HepG2 (cell line): ENCODE results near the gene RPS27A. TPM values are rescaled to one million over a fixed set of nuclear protein-coding genes. Genes with fewer than 3 reads are reported as not detected.

Experiments
- CHD4 ChIP-seq: fragments of 200-600 bp; sonication (generic); IDR thresholded peaks from 2 replicates; pipeline ENCODE4 v1.7.0; 2017; ENCODE audit warnings: mild to moderate bottlenecking, low read length, borderline replicate concordance
- GATAD1 ChIP-seq: IDR thresholded peaks from 2 replicates; pipeline ENCODE4 v1.6.1; 2016; ENCODE audit warnings: missing genetic modification reagents, missing compliant biosample characterization
- KLF11 ChIP-seq: IDR thresholded peaks from 2 replicates; pipeline ENCODE4 v1.6.1; 2016; ENCODE audit warnings: missing compliant biosample characterization
- MTF2 ChIP-seq: sonication (generic); formaldehyde crosslinking; IDR thresholded peaks from 2 replicates; pipeline ENCODE4 v1.5.0; 2020; ENCODE audit warnings: missing genetic modification reagents, borderline replicate concordance
- SIN3A ChIP-seq: IDR thresholded peaks from 2 replicates; pipeline ENCODE4 v1.6.1; 2011; ENCODE audit warnings: low read depth, mild to moderate bottlenecking, control low read depth, low read length, borderline replicate concordance
- TOPORS ChIP-seq: sonication (generic); formaldehyde crosslinking; IDR thresholded peaks from 2 replicates; pipeline ENCODE4 v1.8.0; 2023; ENCODE audit warnings: mild to moderate bottlenecking, missing genetic modification reagents
- ZNF24 ChIP-seq: fragments of 450-650 bp; IDR thresholded peaks from 2 replicates; pipeline ENCODE4 v1.6.1; 2017; ENCODE audit warnings: antibody characterized with exemption, mild to moderate bottlenecking
- ZNF335 ChIP-seq: sonication (generic); formaldehyde crosslinking; IDR thresholded peaks from 2 replicates; pipeline ENCODE4 v1.4.0; 2020; ENCODE audit warnings: missing genetic modification reagents
- ZNF343 ChIP-seq: sonication (generic); formaldehyde crosslinking; IDR thresholded peaks from 2 replicates; pipeline ENCODE4 v1.4.0; 2020; ENCODE audit warnings: mild to moderate bottlenecking, missing genetic modification reagents
- ZNF430 ChIP-seq: sonication (generic); formaldehyde crosslinking; IDR thresholded peaks from 2 replicates; pipeline ENCODE4 v1.9.0; 2021; ENCODE audit warnings: mild to moderate bottlenecking, missing genetic modification reagents
- ZNF570 ChIP-seq: sonication (generic); formaldehyde crosslinking; IDR thresholded peaks from 2 replicates; pipeline ENCODE4 v1.4.0; 2020; ENCODE audit warnings: mild to moderate bottlenecking, missing genetic modification reagents, borderline replicate concordance
- polyA plus RNA-seq, 8 experiments: library from polyadenylated mRNA; depleted of rRNA in 3 of 8; stranded (reverse) in 7 of 8; unstranded in 1 of 8; fragments of >200 nt; fragmentation: Illumina TruSeq in 4 of 8; extraction: Trizol in 4 of 8; gene quantifications; 2 replicates each; pipeline versions ENCODE4 v1.2.1 to v1.2.3, GENCODE V29; 2011 to 2016; ENCODE audit warnings: low read depth in 4 of 8, missing spikeins in 1 of 8, mixed read lengths in 1 of 8; ENCODE audit not compliant: insufficient read depth in 1 of 8
- total RNA-seq, 5 experiments: library from RNA; depleted of rRNA; stranded (reverse); fragments of >200 nt; fragmentation: Illumina TruSeq; extraction: Trizol; gene quantifications; 2 replicates each; pipeline ENCODE4 v1.2.3, GENCODE V29; 2016; ENCODE audit warnings: low read depth in 1 of 5
- TF ChIP-seq, protein P1 (sequence below): sonication (generic); formaldehyde crosslinking; IDR thresholded peaks from 2 replicates; pipeline ENCODE4 v1.9.0; 2021; ENCODE audit warnings: missing genetic modification reagents, borderline replicate concordance
- TF ChIP-seq, protein P2 (sequence below): sonication (generic); formaldehyde crosslinking; conservative IDR thresholded peaks from 2 replicates; pipeline ENCODE4 v1.8.0; 2022; ENCODE audit warnings: missing genetic modification reagents
- TF ChIP-seq, protein P3 (sequence below): sonication (generic); formaldehyde crosslinking; IDR thresholded peaks from 2 replicates; pipeline ENCODE4 v1.4.0; 2020; ENCODE audit warnings: mild to moderate bottlenecking, missing genetic modification reagents
- TF ChIP-seq, protein P4 (sequence below), 2 experiments: fragments of 450-650 bp in 1 of 2; sonication (generic) in 1 of 2; formaldehyde crosslinking in 1 of 2; IDR thresholded peaks; 2 replicates each; pipeline versions ENCODE4 v1.6.1 to v1.8.0; 2016 to 2022; ENCODE audit warnings: antibody characterized with exemption in 1 of 2, mild to moderate bottlenecking in 1 of 2, missing genetic modification reagents in 1 of 2

RPS27A gene
- total and polyA plus RNA-seq, 2 of the 13 experiments (the other 11 are each of a cell fraction or from before 2014, with no cell fraction given), result 2,779 to 3,269 TPM

DNA sequence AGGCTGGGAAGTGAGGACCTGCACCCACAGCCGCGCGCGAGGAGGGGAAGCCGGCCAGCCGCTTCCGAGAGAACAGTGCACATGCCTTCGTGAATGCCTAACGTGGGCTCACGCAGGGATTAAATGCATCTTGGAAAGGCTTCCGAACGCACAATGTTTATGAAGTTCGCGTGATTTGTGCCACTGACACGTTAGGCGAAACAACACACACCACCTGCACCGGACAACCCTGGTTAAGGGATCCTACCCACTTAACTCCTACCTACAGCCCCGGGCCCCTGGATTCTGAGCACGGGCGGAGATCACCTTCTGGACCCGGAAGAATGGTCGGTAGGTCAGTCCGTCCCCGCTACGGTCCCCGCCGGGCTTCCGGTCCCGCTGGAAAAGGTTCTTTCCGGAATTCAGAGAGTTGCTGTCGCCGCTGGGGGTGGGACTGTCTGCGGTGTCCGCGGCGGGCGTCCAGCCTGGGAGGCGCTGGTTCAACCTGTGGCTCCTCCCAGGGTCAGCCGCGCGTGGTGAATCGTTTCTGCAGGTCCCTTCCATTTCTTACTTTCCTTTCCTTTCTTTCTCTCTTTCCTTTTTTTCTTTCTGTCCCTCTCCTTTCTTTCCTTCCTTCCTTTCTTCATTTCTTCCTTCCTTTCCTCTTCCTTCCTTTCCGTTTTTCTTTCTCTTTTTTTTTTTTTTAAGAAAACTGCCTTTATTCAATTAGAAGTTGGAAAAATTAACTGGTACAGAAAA, 36.6 kb downstream of the RPS27A start, which contains the start of gene MTIF2 (continued):
- TF ChIP-seq, protein P1, sequence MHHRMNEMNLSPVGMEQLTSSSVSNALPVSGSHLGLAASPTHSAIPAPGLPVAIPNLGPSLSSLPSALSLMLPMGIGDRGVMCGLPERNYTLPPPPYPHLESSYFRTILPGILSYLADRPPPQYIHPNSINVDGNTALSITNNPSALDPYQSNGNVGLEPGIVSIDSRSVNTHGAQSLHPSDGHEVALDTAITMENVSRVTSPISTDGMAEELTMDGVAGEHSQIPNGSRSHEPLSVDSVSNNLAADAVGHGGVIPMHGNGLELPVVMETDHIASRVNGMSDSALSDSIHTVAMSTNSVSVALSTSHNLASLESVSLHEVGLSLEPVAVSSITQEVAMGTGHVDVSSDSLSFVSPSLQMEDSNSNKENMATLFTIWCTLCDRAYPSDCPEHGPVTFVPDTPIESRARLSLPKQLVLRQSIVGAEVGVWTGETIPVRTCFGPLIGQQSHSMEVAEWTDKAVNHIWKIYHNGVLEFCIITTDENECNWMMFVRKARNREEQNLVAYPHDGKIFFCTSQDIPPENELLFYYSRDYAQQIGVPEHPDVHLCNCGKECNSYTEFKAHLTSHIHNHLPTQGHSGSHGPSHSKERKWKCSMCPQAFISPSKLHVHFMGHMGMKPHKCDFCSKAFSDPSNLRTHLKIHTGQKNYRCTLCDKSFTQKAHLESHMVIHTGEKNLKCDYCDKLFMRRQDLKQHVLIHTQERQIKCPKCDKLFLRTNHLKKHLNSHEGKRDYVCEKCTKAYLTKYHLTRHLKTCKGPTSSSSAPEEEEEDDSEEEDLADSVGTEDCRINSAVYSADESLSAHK, result no peak; the same call in 1 of the 2 replicates
- TF ChIP-seq ZNF335 (CRISPR knock-in tag), result peak; percentile 97
- peak; percentile 83 for TF ChIP-seq ZNF24
- TF ChIP-seq SIN3A, result peak; percentile 99
- TF ChIP-seq, protein P2, sequence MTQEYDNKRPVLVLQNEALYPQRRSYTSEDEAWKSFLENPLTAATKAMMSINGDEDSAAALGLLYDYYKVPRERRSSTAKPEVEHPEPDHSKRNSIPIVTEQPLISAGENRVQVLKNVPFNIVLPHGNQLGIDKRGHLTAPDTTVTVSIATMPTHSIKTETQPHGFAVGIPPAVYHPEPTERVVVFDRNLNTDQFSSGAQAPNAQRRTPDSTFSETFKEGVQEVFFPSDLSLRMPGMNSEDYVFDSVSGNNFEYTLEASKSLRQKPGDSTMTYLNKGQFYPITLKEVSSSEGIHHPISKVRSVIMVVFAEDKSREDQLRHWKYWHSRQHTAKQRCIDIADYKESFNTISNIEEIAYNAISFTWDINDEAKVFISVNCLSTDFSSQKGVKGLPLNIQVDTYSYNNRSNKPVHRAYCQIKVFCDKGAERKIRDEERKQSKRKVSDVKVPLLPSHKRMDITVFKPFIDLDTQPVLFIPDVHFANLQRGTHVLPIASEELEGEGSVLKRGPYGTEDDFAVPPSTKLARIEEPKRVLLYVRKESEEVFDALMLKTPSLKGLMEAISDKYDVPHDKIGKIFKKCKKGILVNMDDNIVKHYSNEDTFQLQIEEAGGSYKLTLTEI (CRISPR knock-in tag), result no peak
- TF ChIP-seq, protein P3, sequence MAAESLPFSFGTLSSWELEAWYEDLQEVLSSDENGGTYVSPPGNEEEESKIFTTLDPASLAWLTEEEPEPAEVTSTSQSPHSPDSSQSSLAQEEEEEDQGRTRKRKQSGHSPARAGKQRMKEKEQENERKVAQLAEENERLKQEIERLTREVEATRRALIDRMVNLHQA (CRISPR knock-in tag), result no peak; the same call in 1 of the 2 replicates
- no peak for TF ChIP-seq CHD4
- peak; percentile 85 for TF ChIP-seq KLF11 (CRISPR knock-in tag)
- peak; percentile 99 for TF ChIP-seq GATAD1
- TF ChIP-seq ZNF343, result peak; percentile 95
- peak; percentile 94 for TF ChIP-seq MTF2
- TF ChIP-seq ZNF430 (CRISPR knock-in tag), result peak; percentile 78; the same call in 1 of the 2 replicates
- peak; percentile 98 for TF ChIP-seq TOPORS (CRISPR knock-in tag)
- TF ChIP-seq, protein P4, sequence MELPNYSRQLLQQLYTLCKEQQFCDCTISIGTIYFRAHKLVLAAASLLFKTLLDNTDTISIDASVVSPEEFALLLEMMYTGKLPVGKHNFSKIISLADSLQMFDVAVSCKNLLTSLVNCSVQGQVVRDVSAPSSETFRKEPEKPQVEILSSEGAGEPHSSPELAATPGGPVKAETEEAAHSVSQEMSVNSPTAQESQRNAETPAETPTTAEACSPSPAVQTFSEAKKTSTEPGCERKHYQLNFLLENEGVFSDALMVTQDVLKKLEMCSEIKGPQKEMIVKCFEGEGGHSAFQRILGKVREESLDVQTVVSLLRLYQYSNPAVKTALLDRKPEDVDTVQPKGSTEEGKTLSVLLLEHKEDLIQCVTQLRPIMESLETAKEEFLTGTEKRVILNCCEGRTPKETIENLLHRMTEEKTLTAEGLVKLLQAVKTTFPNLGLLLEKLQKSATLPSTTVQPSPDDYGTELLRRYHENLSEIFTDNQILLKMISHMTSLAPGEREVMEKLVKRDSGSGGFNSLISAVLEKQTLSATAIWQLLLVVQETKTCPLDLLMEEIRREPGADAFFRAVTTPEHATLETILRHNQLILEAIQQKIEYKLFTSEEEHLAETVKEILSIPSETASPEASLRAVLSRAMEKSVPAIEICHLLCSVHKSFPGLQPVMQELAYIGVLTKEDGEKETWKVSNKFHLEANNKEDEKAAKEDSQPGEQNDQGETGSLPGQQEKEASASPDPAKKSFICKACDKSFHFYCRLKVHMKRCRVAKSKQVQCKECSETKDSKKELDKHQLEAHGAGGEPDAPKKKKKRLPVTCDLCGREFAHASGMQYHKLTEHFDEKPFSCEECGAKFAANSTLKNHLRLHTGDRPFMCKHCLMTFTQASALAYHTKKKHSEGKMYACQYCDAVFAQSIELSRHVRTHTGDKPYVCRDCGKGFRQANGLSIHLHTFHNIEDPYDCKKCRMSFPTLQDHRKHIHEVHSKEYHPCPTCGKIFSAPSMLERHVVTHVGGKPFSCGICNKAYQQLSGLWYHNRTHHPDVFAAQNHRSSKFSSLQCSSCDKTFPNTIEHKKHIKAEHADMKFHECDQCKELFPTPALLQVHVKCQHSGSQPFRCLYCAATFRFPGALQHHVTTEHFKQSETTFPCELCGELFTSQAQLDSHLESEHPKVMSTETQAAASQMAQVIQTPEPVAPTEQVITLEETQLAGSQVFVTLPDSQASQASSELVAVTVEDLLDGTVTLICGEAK (IDR thresholded peaks at IDR 0.05), result peak; percentile 99
- TF ChIP-seq, protein P4 (CRISPR knock-in tag; IDR thresholded peaks at IDR 0.05), result peak; percentile 95
- 0 out of 2 replicates have a peak, but pooled peaks have one; percentile 73 for TF ChIP-seq ZNF570
